Occipital lobe (tissue), 2 donors: ENCODE results near the gene CELSR2. TPM values are rescaled to one million over a fixed set of nuclear protein-coding genes. Genes with fewer than 3 reads are reported as not detected.

ENCODE experiments used
- DNase-seq: peaks from one replicate; lab custom pipeline; 2025; lab: John Stamatoyannopoulos, UW
- total RNA-seq: library from RNA; depleted of rRNA; stranded (reverse); fragments of >200 nt; gene quantifications from one replicate; pipeline ENCODE4 v1.2.3, GENCODE V29; 2014

Gene CELSR2
- total RNA-seq, 1 donor from 2014 or later, result 41.8 TPM

DNA sequence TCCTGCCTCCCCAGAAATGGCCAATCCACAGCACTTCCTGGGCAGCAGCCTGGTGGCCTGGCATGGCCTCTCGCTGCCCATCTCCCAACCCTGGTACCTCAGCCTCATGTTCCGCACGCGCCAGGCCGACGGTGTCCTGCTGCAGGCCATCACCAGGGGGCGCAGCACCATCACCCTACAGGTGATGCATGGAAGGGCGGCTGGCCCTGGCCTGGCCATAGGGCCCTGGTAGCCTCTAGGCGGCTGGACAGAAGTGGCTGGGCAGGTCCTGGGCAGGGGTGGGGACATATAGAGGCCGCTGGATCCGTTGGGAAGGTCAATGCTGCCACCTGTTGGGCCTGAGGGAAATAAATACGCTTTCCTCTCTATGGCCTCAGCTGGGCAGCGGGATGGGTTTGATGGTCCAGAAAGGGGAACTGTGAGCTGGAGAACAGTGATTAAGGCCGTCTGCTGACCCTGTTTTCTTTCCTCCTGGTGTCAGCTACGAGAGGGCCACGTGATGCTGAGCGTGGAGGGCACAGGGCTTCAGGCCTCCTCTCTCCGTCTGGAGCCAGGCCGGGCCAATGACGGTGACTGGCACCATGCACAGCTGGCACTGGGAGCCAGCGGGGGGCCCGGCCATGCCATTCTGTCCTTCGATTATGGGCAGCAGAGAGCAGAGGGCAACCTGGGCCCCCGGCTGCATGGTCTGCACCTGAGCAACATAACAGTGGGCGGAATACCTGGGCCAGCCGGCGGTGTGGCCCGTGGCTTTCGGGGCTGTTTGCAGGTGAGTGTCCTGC lies 14.4 kb downstream of the CELSR2 start:
- DNase-seq, result peak; percentile 71

DNA sequence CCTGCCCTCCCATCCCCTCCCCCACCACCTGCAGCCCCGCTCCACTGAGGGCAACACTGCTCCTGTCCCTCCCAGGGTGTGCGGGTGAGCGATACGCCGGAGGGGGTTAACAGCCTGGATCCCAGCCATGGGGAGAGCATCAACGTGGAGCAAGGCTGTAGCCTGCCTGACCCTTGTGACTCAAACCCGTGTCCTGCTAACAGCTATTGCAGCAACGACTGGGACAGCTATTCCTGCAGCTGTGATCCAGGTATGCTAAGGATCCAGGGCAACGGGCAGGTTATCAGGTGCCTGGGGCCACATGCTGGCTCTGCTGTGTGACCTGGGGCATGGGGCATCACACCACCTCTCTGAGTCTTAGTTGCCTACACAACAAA lies 15.0 kb downstream of the CELSR2 start:
- no peak for DNase-seq

DNA sequence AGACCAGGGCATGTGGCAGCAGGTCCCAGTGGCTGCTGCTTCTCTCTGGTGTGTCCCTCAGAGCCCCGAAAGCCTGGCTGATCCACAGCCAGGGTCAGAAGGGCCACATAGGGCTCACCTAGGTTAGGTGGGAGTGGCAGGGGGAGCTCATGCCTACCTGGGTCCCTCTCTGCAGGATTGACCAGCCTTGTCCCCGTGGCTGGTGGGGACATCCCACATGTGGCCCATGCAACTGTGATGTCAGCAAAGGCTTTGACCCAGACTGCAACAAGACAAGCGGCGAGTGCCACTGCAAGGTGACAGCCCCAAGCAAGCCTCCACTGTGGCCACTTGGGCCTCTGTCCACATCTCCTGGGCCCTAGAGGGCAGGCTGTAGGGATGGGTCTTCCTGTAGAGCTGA lies 15.7 kb downstream of the CELSR2 start:
- DNase-seq, result no peak

DNA sequence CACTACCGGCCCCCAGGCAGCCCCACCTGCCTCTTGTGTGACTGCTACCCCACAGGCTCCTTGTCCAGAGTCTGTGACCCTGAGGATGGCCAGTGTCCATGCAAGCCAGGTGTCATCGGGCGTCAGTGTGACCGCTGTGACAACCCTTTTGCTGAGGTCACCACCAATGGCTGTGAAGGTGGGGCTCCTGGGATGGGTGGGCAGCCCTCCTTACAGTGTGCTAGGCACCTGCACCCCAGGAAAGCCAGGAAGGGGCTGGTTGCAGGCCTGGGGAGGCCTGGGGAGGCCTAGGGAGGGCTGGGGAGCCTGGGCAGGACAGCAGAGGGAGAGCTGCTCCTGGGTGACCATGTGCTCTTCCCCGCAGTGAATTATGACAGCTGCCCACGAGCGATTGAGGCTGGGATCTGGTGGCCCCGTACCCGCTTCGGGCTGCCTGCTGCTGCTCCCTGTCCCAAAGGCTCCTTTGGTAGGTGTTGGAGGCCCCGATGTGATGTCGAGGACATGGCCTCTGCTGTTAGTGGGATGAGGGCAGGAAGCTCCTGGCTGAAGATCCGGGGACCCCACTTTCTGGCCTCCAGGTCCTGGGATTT lies 16.5 kb downstream of the CELSR2 start:
- no peak for DNase-seq

DNA sequence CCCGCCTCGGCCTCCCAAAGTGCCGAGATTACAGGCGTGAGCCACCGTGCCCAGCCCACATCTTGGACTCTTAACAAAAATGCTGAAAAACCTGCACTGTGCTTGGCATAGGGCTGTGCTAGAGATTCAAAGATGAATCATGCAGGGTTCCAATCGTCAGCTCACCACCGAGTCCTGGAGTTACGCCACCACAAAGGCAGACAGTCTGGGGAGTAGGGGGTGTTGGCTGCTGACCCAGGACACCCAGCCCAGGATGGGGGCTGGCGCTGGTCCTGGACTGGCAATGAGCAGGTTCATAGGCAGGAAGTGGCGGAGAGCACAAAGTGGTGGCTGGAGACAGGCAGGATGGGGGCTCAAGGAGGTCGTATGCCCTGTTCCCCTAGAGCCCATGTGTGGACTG lies 17.6 kb downstream of the CELSR2 start:
- no peak for DNase-seq

DNA sequence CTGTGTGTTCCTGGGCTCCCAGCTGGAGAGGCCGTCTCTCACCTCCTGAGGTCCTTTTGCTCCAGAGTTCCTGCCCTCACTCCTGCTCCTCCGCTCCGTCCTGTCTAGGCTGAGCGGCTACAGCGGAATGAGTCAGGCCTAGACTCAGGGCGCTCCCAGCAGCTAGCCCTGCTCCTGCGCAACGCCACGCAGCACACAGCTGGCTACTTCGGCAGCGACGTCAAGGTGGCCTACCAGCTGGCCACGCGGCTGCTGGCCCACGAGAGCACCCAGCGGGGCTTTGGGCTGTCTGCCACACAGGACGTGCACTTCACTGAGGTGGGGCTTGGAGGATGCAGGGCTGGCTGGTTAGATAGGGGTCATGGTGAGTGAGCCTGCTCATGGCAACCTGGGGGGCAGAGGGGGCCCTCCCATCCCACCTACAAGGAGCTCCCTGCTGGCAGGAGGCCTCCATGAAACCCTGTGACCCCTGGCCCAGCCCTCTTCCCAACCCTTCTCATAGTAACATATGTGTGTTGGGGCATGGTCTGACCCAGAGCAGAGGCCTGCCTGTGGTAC lies 18.5 kb downstream of the CELSR2 start:
- DNase-seq, result no peak

DNA sequence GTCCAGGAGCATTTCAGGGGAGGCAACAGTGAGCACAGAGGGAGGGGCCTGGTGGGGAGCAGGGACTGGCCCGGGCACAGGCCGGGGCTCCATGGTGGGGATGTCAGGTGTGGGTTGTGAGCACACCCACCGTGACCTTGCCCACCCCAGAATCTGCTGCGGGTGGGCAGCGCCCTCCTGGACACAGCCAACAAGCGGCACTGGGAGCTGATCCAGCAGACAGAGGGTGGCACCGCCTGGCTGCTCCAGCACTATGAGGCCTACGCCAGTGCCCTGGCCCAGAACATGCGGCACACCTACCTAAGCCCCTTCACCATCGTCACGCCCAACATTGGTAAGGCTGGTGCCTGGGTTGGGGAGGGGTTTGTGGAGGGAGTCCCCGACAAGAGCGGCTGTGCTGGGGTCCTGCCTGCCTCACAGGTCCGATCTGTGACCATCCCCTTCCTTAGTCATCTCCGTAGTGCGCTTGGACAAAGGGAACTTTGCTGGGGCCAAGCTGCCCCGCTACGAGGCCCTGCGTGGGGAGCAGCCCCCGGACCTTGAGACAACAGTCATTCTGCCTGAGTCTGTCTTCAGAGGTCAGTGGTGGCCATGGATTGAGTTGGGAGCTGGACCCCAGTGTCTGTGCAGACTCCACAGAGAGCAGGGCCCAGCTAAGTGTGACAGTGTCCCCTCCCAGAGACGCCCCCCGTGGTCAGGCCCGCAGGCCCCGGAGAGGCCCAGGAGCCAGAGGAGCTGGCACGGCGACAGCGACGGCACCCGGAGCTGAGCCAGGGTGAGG lies 19.3 kb downstream of the CELSR2 start:
- DNase-seq, result no peak

DNA sequence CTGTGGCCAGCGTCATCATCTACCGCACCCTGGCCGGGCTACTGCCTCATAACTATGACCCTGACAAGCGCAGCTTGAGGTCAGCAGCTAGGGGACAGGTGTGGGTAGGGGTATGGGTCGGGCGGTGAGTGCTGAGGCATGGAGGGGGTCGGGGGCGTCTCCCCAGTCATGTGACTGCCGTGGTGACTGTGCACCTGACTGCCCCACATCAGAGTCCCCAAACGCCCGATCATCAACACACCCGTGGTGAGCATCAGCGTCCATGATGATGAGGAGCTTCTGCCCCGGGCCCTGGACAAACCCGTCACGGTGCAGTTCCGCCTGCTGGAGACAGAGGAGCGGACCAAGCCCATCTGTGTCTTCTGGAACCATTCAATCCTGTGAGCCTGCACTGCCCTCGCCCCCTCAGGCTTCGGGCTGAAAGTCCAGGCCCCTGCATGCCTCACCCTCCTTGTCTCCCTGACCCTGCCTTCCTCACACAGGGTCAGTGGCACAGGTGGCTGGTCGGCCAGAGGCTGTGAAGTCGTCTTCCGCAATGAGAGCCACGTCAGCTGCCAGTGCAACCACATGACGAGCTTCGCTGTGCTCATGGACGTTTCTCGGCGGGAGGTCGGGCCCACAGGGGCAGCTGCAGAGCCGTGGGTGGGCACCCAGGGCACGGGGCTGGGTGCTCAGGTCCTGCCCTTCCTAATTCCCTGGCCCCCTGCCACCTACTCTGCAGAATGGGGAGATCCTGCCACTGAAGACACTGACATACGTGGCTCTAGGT lies 20.1 kb downstream of the CELSR2 start:
- no peak for DNase-seq

DNA sequence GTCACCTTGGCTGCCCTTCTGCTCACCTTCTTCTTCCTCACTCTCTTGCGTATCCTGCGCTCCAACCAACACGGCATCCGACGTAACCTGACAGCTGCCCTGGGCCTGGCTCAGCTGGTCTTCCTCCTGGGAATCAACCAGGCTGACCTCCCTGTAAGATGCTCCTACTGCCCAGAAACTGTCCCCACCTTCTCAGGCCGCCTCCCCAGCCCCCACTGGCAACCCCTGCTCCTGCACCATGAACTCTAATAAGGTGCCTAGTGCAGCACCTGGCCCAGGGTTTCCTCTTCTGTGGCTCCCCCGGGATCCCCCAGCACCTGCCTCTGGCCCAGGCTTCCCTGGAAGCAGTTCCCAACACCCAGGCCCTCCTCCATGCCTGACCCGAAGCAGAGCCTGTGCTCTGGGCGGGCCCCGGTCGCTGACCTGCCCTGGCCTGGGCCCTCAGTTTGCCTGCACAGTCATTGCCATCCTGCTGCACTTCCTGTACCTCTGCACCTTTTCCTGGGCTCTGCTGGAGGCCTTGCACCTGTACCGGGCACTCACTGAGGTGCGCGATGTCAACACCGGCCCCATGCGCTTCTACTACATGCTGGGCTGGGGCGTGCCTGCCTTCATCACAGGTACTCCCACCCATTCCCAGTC lies 20.8 kb downstream of the CELSR2 start:
- DNase-seq, result no peak

DNA sequence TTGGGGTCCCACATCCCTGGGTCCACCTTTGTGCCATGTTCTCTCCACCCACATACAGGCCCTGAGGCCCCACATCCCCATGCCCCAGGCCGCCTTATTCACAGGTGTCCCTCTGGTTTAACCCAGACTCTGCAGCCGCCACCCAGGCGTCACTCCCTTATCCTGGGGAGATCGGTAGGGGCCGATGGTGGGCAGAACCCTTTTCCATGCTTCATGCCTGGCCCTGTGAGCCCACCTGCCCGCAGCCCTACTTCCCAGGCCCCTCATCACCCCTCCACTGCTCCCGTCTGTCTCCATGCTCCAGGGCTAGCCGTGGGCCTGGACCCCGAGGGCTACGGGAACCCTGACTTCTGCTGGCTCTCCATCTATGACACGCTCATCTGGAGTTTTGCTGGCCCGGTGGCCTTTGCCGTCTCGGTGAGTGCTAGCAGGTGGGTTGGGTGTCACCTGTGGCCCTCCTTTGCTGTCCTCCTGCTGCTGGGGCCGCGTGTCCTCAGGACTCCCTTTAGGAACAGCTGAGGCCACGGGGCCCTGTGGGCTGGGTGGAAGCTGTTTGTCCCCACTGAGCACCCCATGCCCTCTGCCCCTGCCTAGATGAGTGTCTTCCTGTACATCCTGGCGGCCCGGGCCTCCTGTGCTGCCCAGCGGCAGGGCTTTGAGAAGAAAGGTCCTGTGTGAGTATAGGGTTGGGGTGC lies 21.4 kb downstream of the CELSR2 start:
- no peak for DNase-seq

DNA sequence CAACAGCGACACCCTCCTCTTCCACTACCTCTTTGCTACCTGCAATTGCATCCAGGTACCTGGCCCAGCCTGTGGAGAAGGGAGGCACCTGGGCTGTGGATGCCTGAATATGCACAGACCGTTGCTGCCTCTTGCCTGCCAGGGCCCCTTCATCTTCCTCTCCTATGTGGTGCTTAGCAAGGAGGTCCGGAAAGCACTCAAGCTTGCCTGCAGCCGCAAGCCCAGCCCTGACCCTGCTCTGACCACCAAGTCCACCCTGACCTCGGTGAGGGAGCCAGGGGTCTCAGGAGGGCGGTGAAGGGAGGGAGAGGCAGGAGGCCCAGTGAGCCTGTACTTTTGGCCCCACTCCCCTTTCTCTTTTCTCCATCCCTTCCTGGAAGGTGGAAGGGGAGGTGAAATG lies 22.1 kb downstream of the CELSR2 start:
- no peak for DNase-seq

DNA sequence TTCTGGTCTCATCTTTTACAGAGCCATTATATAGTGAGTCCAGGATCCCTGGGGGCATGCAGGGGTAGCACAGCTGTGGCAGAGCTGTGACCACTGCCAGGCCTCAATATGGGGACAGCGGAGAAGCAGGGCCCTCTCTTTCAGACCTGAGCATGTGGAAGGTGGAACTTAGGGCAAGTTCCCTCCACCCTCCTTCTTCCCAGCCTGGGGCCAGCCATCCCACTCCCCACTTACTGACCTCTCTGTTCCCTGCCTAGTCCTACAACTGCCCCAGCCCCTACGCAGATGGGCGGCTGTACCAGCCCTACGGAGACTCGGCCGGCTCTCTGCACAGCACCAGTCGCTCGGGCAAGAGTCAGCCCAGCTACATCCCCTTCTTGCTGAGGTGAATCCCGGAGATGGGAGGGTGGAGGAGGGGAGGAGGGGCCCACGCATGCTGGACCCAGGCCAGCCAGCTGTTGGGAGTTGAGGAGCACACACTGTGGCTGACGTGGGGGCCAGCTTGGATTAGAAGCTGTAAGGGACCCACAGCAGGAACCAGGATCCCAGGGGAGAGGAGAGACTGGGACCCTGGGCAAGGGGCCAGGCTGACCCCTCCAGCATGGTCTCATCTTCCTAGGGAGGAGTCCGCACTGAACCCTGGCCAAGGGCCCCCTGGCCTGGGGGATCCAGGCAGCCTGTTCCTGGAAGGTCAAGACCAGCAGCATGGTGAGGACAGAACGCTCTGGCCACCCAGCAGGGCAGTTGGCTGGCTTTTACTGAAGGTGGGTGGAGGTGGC lies 22.9 kb downstream of the CELSR2 start:
- DNase-seq, result no peak

DNA sequence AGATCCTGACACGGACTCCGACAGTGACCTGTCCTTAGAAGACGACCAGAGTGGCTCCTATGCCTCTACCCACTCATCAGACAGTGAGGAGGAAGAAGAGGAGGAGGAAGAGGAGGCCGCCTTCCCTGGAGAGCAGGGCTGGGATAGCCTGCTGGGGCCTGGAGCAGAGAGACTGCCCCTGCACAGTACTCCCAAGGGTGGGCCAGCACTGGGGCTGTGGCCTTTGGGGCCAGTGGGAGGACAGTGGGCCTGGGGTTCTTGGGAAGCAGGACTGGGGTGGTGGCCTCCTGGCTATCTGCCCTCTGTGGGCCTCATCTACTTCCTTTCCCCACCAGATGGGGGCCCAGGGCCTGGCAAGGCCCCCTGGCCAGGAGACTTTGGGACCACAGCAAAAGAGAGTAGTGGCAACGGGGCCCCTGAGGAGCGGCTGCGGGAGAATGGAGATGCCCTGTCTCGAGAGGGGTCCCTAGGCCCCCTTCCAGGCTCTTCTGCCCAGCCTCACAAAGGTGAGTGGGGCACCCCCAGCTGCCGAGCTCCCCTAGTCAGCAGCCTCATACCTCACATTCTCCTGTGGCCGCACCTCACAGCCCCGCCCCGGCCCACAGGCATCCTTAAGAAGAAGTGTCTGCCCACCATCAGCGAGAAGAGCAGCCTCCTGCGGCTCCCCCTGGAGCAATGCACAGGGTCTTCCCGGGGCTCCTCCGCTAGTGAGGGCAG lies 23.6 kb downstream of the CELSR2 start:
- no peak for DNase-seq

DNA sequence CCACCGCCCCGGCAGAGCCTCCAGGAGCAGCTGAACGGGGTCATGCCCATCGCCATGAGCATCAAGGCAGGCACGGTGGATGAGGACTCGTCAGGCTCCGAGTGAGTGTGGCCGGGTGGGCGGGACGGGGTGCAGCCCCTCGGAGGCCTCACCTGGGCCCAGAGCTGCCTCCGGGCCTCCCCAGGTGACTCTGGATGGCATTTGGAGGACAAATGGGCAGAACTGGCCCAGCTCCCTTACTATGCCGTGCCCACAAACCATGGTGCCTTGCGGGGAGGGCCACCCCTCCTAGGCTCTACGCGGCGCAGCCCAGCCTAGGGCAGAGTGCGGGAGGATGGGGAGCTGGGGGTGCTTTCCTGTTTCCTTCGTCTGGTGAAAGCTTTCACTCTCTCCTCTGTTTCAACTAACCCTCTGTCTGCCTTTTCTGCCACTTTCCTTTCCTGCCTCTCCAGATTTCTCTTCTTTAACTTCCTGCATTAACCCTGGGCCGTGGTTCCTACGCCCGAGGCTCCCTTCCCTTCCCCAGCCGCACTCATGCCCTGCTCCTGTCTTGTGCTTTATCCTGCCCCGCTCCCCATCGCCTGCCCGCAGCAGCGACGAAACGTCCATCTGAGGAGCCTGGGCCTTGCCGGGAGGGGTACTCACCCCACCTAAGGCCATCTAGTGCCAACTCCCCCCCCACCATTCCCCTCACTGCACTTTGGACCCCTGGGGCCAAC lies 24.4 kb downstream of the CELSR2 start:
- DNase-seq, result no peak

DNA sequence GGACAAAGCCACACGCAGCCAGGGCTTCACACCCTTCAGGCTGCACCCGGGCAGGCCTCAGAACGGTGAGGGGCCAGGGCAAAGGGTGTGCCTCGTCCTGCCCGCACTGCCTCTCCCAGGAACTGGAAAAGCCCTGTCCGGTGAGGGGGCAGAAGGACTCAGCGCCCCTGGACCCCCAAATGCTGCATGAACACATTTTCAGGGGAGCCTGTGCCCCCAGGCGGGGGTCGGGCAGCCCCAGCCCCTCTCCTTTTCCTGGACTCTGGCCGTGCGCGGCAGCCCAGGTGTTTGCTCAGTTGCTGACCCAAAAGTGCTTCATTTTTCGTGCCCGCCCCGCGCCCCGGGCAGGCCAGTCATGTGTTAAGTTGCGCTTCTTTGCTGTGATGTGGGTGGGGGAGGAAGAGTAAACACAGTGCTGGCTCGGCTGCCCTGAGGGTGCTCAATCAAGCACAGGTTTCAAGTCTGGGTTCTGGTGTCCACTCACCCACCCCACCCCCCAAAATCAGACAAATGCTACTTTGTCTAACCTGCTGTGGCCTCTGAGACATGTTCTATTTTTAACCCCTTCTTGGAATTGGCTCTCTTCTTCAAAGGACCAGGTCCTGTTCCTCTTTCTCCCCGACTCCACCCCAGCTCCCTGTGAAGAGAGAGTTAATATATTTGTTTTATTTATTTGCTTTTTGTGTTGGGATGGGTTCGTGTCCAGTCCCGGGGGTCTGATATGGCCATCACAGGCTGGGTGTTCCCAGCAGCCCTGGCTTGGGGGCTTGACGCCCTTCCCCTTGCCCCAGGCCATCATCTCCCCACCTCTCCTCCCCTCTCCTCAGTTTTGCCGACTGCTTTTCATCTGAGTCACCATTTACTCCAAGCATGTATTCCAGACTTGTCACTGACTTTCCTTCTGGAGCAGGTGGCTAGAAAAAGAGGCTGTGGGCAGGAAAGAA lies 25.5 kb downstream of the CELSR2 start:
- DNase-seq, result no peak

DNA sequence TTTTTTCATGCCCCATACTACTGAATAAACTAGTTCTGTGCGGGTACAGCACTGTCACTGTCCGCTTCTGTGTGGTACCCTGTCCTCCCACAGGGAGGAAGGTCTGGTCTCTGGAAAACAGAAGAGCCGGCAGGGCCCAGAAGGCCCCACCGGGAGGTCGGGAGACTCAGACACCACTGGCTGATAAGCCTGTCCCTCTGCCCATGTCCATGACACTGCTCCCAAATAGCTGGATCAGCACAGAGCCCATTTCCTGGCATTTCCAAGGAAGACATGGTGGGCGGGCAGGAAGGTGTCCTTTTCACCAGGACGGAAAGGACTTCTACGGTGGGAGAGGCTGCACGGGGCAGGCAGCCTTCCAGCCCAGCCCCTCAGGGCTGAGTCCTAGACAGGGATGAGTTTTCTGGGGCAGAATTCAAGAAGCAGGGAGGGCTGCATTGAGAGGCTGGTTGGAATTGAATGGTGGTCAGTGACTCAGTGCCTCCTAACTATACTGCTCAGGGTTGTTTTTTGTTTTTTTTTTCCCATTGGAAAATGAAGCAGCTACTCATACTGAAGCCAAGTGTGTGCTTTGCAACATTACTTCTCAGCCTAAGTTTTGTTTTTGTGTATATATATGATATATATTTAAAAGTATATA lies 26.5 kb downstream of the CELSR2 start:
- DNase-seq, result no peak
